Left cardiac atrium (tissue), 4 donors: Measurements from ENCODE around the gene NECTIN1. TPM values are rescaled to one million over a fixed set of nuclear protein-coding genes. Genes with fewer than 3 reads are reported as not detected.

ENCODE experiments used
- ATAC-seq, 2 donors: fragments of 200-7000 bp; cut with Tn5 transposase; one replicate each; pipeline ENCODE4 v1.9.1; 2020; ENCODE audit warnings: mild to moderate bottlenecking in 2 of 2, moderate library complexity in 2 of 2
- DNase-seq: peaks from one replicate; pipeline ENCODE4 v3.0.0-alpha.2; 2020
- intact Hi-C, 2 donors: fragments of 100-400 bp; cut with DNase I; formaldehyde crosslinking; loops; one replicate each; pipeline versions ENCODE4 v1.14.1 to v1.15.1; 2022 to 2023
- total RNA-seq, 2 donors: library from RNA; stranded (reverse); fragmentation: NEBNext Ultra II Directional; extraction: Animal tissue kit (Norgen Biotek cat#: 25700); gene quantifications; one replicate each; pipeline ENCODE4 v1.2.1, GENCODE V29; 2021
- donor health status: DM: no; HTN: yes; CAD: no.
- donor health status: DM: no; HTN: yes; CAD: no; lungs with severe emphysema.
- donor health status: DM: yes; HTN: yes; CAD: no.
- donor health status: Dilated cardiomyopathy.

NECTIN1 gene
- total RNA-seq, 2 donors from 2014 or later, result 6.6 to 8.8 TPM

- intact Hi-C loops, result no loop called here
- DNase-seq (no peak), ATAC-seq (no peak)
These were observed 8.6 kb downstream of the NECTIN1 start for GRCh38 chr11:119720311-119720913.

- intact Hi-C loops, result no loop called here
- DNase-seq, result no peak
- no peak for ATAC-seq
These were observed 11.0 kb downstream of the NECTIN1 start for GRCh38 chr11:119717839-119718534.

GRCh38 chr11:119716582-119717498 lies 12.2 kb downstream of the NECTIN1 start:
- ATAC-seq (no peak), DNase-seq (no peak)
- intact Hi-C loops, result no loop called here

GRCh38 chr11:119714590-119714989 lies 14.4 kb downstream of the NECTIN1 start:
- ATAC-seq (no peak), DNase-seq (no peak)
- intact Hi-C loops, result no loop called here

GRCh38 chr11:119714189-119714588 lies 14.8 kb downstream of the NECTIN1 start:
- ATAC-seq (no peak), DNase-seq (no peak)
- intact Hi-C loops, result no loop called here

DNA sequence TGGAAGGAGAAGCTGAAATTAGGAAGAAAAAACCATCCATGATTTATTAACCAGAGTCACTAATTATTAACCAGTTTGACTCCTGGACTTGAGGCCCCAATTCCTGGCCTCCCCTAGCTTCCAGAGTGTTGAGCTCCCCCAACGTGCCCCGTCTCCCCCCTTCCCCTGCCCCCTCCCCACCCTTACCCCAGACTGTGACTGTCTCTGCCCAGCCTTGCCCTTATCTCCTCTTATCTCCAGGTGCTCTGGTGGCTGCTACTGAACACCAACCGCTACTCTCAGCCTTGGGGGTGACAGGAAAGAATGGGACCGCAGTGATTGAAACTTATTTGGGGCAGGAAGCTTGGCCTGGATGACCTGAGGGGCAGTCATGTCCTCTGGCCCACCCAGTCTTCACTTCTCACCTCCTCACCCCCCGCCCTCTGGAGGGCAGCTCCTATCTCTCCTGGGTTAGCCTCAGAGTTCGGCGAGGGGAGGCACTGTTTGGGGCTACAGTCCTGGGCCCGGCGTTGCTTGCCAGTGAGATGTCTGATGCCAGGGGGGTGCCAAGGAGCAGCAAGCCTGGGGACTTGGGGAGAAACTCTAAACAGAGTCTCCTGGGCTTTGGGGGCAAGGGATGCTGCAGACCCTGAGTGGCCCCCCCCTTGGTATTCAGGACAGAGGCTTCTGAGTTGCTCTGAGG lies 15.5 kb downstream of the NECTIN1 start:
- intact Hi-C loops, result no loop called here

DNA sequence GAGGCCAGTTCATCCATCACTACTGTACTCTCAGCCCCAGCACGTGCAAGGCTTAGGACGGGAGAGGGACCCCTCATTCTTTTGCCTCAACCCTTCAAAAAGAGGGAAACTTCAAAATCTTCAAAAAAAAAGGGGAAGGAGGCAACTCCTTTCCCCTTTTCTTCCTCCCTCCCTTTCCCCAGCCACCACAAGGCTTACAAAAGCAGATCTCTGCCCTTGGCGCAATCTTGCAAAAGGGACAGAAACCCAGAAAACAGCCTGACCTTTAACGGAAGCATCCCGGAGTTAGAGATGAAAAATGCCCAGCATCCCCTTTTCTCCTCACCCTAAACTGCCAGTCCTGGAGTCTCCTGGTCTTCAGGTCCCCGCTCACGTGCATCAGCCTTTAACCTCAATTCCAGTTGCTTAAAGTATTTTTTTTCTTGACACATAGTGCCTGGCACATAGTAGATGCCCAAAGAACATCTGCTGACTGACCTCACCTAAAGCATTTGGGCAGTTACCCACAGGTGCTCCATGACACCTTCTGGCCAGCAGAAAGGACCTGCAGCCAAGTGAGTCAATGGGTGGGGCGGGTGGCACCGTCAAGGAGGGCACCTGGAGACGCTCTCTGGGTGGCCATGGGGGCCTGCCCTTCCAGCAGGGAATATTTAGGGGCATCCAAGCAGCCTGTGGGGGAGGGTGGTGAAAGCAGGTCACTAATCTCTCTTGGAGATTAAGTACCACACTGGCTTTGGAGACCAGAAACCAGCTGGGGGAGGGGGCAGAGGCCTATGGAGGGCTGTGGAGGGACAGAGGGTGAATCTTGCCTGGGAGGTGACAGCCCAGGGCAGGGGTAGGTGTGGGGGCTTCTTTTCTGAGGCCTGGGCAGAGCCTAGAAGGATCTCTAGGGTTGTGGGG lies 16.3 kb downstream of the NECTIN1 start:
- intact Hi-C loops, result no loop called here
- ATAC-seq (no peak), DNase-seq (no peak)

More for the DNA sequence above, 15.5 kb downstream of the NECTIN1 start:
- DNase-seq (no peak), ATAC-seq (no peak)

DNA sequence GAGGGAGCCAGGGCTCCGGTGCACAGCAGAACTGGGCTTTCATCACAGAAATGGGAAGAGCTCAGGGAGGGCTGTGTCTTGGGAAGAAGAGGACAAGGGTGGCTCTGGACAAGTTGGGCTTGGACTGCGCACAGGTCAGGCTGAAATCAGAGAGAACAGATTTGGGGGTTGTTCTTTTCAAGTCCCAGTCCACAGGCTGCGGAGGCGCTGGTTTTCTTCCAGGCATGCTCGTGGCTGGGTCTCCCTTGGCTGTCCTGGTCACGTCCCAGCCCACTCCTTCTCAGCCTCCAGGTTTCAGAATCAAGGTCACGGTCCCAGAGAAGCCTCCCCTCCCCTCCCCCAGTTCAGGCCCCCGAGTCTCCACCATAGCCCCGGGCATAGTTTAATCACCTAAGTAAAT lies 17.0 kb downstream of the NECTIN1 start:
- intact Hi-C loops, result no loop called here
- ATAC-seq (no peak), DNase-seq (no peak)

- intact Hi-C loops, result no loop called here
- no peak for DNase-seq
These were observed 17.5 kb downstream of the NECTIN1 start for GRCh38 chr11:119711476-119711875.

GRCh38 chr11:119710417-119710816 lies 18.6 kb downstream of the NECTIN1 start:
- intact Hi-C loops, result no loop called here
- DNase-seq (no peak), ATAC-seq (no peak)

More at GRCh38 chr11:119711476-119711875, 17.5 kb downstream of the NECTIN1 start:
- no peak for ATAC-seq

DNA sequence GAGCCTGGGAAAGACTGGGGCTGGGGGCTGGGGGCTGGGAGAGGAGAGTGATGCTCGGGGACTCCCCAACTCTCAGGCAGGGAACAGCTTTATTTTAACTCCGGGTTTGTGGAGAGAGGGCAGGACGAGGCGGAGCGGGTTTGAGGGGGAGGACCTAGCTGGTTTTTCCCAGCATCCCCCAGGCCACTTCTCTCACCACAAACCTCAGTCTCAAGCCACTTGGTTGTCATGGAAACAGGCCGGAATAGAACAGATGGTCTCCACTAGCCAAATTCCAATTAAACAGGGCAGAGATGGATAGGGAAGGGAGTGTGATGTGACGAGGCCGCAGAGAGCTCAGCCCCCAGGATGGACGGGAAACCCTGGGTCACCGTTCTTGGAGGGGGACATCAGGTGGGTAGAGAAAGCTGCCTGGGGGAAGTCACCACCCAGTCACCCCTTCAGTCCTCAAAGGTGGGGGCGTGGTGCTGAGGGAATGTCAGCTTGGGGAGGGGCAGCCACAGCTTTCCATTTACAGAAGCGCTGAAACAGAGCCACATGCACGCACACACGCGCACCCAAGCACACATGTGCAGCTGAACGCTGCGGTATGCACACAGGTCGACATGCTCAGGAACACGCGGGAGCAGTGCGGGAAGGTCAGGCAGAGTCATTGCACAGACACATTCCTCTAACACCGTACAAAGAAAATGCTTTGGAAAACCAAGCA lies 19.2 kb downstream of the NECTIN1 start:
- intact Hi-C loops, result no loop called here
- DNase-seq, result no peak
- ATAC-seq, result peak in 1 of 2 donors; percentile 64

GRCh38 chr11:119709171-119709570 lies 19.8 kb downstream of the NECTIN1 start:
- ATAC-seq, result no peak

DNA sequence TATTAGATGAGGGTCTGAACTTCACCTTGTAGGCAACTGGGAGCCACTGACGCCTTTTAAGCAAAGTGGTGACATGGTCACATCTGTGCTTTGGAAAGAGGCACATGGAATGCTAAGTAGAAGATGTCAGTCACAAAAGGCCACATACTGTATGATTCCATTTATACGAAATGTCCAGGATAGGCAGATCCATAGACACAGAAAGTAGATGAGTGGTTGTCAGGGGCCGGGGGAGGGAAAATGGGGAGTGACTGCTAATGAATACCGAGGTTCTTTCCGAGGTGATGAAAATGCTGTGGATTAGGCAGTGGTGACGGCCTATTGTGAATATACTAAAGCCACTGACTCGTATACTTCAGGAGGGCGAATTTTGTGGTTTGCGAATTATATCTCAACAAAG lies 20.6 kb downstream of the NECTIN1 start:
- DNase-seq (no peak), ATAC-seq (no peak)
- intact Hi-C loops, result no loop called here

More at GRCh38 chr11:119709171-119709570, 19.8 kb downstream of the NECTIN1 start:
- intact Hi-C loops, result no loop called here
- DNase-seq, result no peak

DNA sequence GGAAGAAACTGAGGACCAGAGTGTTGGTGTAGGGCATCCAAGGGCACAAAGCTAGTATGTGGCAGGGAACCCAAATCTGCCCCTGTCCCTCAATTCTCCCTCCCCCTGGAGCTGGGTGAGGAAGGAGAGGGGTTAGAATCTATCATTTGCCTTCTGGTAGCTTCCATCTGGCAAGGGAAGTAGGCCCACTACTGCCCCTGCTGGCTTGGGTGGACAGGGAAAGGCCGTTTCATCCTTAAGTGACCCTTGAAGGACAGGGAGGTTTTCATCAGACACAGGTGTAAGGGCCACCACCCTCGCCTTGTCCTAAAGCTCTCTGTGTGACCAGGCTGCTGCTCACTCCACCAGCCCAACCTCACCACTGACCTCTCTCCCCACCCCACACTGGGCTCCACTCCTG lies 22.1 kb downstream of the NECTIN1 start:
- ATAC-seq (no peak), DNase-seq (no peak)
- intact Hi-C loops, result no loop called here

DNA sequence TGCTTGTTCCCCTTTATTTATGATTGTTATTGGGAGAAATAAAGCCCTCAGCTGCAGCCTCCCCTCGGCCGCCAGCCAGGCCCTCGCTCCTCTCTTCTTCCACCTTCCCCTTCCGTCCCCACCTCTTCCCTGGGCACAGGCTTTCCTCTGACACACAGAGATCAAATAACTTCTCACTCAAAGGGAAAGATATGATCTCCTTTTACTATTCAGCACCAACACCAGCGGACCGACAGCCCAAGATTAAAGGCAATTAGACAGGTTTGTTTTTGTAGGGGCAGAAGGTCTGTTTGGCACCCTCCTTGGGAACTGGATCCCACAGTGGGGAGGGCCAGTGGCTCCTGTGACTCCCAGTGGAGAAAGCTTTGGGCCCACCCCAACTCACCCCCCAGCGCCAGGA lies 23.0 kb downstream of the NECTIN1 start:
- DNase-seq (no peak), ATAC-seq (no peak)
- intact Hi-C loops, result no loop called here

- no peak for DNase-seq
- intact Hi-C loops, result no loop called here
- no peak for ATAC-seq
These were observed 23.6 kb downstream of the NECTIN1 start for GRCh38 chr11:119705362-119705761.

DNA sequence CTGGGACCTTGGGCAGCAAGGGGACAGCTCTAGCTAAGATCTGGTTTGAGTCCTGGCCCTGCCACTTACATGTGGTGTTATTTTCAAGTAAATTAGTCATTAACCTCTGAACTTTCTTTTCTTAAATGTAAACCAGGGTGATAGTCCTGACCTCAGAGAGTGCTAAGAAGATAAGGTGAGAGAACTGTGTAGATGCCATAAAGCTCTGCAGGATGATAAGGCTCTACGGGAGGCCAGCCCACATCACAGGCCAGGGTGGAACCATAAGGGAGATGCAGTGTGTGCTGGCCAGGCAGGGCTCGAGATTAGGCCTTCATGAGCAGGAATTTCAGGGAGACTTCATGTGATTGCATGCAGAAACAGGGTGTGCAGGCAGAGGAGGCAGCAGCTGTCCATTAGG lies 24.2 kb downstream of the NECTIN1 start:
- DNase-seq (no peak), ATAC-seq (no peak)
- intact Hi-C loops, result no loop called here
